HG02798 (cell line): Measurements from ENCODE around the gene PDGFB.

ENCODE experiments used
- ATAC-seq: cut with Tn5 transposase; IDR thresholded peaks from one replicate; pipeline ENCODE4 v1.9.1; 2021; ENCODE audit warnings: mild to moderate bottlenecking; ENCODE audit not compliant: unreplicated experiment, poor library complexity

Gene PDGFB

GRCh38 chr22:39244496-39245129 lies at the start of gene PDGFB:
Gene PDGFB (minus strand): TSS chr22:39244982. CDS start chr22:39243963, 1,019 bp downstream.
- ATAC-seq: no peak

GRCh38 chr22:39293766-39294368 lies 49.1 kb upstream of the PDGFB start:
- no peak for ATAC-seq

DNA sequence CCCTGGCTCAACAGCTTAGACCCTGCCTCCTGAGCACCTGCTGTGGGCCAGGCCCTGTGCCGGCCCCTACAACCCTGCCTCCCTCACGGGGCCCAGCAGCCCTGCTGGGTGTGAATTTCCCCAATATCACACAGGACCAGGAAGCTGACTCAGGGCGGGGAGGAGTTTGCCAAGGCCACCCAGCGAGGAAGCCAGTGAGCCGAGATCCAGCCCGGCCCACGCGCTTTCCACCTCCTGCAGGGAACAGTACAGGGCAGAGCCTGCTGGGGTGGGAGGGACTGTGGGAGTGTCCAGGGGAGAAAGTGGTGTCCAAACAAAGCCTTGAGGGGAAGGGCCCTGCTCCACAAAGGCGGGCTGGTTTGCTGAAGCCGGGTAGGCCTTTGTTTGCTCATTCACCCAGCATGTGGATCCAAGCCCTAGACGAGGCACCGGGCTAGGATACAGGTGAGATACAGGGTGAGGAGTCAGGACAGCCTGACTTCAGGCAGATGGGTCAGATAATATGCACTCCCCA lies 47.8 kb upstream of the PDGFB start:
- no peak for ATAC-seq

DNA sequence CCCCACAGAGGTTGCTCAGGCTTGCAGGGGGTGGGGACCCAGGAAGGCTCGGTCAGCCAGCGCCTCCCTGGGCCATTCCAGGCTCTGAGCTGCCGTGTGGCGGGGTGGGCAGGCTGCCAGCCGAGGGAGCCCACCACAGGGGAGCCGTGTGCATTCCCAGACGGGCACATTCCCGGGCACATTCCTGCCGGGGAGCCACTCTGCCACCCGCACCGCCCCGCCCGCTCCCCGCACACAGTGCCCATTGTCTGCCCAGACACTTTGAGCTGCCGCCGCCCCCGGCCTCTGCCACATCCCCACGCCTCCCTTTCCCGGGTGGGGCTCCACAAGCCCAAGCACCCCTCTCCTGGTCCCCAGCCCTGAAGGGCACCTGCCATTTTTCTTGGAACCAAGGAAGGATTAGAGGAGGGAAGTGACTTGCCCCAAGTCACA lies 47.3 kb upstream of the PDGFB start:
- ATAC-seq: no peak

DNA sequence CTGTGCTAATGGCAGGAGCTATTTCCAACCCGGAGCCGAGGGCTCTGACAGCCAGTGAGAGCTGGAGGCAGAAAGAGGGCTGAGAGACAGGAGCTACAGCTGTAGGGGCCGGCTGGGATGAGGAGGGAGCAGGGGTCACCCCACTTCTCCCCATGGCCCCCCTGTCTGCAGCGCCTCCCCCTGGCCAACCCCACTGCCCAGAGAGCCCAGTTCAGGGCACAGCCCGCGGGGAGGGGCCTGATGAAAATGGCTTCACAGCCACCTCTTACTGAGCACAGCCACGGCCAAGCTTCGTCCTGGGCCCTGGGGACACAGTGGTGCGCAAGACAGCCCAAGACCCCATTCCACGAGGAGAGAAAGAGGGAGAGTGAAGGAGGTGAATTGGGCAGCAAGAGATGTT lies 46.7 kb upstream of the PDGFB start:
- ATAC-seq: no peak

- ATAC-seq: no peak
These were observed 46.0 kb upstream of the PDGFB start for GRCh38 chr22:39290724-39291161.

GRCh38 chr22:39289975-39290720 lies 45.4 kb upstream of the PDGFB start:
- no peak for ATAC-seq

- ATAC-seq: no peak
These were observed 44.8 kb upstream of the PDGFB start for GRCh38 chr22:39289533-39289932.

DNA sequence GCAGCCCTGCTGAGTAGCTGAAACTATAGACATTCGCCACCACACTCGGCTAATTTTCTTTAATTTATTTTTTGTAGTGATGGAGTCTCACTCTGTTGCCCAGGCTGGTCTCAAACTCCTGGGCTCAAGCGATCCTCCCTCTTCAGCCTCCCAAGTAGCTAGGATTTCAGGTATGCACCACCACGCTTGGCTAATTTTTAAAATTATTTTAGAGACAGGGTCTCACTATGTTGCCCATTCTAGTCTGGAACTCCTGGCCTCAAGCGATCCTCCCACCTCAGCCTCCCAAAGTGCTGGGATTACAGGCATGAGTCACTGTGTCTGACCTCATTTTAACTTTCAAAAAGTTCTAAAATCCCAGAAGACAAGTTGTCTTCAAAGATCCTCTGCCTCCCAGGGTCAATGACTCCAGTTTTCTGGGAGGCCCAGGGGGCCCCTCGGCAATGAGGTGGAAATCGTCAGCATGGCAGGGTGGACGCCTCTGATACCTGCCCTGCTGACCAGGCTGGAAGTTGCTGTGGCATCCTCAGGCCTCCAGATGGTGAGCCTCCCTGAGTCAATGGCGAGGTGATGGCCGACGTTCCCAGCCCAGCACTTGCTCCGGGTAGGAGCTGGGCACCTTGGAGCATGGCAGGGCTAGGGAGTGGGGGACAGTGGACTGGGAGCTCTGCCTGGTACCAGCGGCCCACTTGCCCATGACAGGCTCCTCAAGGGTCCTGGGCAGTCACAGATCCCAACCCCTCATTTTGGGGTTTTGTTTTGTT lies 43.5 kb upstream of the PDGFB start:
- ATAC-seq: no peak

GRCh38 chr22:39287076-39287725 lies 42.4 kb upstream of the PDGFB start:
- no peak for ATAC-seq

DNA sequence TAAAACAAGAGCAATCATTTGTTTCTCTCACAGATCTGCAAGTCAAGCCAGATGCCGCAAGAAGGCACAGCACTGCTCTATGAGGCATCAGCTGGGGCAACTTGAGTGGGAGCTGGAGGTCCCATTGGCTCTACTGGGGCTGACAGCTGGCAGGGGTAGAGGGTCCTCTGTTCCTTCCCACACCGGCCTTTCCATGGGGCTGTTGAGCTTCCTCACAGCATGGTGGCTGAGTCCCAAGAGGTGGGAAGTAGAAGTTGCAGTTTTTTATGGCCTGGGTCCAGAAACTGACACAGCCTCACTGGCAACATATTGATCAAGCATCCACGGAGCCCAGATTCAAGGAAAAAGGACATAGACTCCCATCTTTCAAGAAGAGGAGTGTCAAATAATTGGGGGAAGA lies 40.2 kb upstream of the PDGFB start:
- no peak for ATAC-seq

- ATAC-seq: no peak
These were observed 39.6 kb upstream of the PDGFB start for GRCh38 chr22:39284142-39284980.

DNA sequence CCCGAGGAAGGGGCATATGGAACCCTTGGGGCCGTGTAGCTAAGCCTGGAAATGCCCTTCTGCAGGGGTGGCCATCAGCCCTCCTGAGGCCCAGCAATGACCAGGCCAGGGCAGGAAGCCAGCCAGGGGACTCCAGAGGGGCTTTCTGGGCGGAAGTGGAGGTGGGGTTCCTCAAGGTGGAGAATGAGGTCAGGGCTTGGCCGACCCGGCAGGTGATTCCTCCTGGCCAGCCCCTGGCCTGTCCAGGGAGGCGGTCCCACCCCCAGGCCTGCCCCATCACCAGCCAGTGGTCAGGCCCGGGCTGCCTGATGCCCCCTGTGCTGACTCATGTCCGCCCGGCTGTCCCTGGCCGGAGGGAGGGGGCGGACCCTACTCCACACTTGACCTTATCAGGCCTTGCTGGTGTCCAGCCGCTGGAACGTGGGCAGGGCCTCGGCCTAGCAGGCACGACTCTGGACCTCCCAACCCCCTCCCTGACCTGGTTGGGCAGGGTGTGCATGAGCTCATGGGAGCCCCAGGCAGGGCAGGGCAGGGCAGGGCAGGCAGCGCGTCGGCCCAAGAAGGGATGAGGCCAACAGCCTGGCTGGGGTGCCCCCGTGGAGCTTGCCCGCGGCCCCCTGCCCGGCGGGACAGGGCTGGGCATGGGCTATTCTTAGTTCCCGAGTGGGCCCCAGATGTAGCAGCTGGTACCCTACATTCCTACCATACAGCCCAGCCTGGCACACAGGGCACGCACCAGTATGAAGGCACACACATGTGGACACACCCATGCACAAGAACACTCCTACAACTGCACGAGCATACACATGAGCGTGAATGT lies 38.8 kb upstream of the PDGFB start:
- no peak for ATAC-seq

- no peak for ATAC-seq
These were observed 38.0 kb upstream of the PDGFB start for GRCh38 chr22:39282645-39283321.

DNA sequence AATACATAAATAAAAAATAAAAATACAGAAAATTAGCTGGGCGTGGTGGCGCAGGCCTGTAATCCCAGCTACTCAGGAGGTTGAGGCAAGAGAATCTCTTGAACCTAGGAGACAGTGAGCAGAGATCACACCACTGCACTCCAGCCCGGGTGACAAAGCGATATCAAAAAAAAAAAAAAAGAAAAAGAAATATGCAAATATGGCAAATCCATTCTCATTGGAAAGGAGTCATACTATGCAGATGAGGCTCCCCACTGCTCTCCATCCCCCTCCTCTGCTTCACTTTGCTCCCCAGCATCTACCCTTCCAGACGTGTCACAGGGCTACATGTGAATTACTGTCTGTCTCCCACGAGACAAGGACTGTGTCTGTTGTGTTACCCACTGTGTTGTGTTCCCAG lies 36.3 kb upstream of the PDGFB start:
- ATAC-seq: no peak

DNA sequence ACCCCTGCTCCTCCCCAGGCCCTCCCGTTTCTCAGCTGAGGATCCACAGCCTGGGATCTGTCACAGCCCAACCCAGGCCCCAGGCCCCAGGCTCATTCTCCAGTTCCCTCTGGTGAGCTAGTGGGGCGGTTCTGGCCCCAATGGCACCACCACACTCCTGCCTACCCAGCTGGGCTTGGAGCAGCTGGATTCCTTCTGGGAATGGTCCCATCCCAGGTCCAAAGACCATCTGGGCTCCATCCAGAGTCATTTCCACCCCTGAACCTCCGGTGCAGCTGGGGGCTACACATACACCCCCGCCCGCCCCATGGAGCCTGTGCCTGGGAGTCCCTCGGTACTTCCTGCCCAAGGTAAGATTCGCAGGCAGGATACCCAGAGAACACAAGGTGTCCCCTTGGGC lies 35.5 kb upstream of the PDGFB start:
- ATAC-seq: no peak

- no peak for ATAC-seq
These were observed 34.5 kb upstream of the PDGFB start for GRCh38 chr22:39279170-39279850.
